GM12873 (cell line): ENCODE data around the gene FMOD.

Experiments
- TF ChIP-seq, protein P1 (sequence below): IDR thresholded peaks from 2 replicates; pipeline ENCODE4 v1.5.1; 2012; ENCODE audit warnings: low read depth, mild to moderate bottlenecking, moderate library complexity, low read length, control low read depth; ENCODE audit not compliant: insufficient read depth; ENCODE audit errors: missing control alignments

FMOD gene

DNA sequence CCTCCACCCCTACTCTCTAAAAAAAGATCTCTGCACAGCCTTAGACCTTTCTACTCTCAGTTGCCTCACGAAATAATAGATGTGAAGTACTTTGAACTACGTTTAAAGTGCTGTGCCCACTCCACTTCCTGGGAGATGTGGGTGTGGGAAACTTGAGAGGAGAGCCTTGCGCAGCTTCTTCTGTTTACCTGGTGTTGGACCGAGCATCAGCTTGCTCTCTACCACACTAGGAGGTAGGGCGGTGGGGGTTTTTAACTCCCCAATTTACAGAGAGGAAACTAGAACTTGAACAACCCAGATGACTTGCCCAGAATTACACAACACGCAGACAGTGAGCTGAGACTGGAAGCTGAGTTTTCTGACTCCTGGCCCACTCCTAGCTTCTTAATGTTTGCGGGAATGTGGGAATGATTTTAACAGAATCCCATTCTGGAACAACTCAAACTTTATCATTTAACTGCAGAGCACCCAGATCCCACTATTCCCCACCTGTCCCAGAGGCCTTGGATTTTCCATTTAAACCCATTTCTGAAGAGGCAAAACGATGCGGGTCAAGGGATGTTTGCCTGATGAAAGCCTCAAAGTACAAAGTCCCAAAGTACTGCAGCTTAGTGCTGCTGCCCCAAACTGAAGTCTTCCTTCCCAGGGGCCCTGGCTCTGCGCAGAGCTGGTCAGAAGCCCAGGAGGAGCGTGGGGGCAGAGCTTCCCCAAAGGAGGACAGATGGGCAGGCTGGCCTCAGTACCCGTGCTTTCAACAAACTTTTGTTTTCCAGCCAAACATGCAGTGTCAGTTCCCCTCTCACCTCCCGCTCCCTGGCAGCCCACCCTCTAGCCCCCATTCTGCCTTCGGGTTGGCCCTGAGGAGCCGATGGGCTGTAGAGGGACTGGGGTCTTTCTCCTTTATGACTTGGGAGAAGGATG, 26.6 kb downstream of the FMOD start:
- TF ChIP-seq, protein P1, sequence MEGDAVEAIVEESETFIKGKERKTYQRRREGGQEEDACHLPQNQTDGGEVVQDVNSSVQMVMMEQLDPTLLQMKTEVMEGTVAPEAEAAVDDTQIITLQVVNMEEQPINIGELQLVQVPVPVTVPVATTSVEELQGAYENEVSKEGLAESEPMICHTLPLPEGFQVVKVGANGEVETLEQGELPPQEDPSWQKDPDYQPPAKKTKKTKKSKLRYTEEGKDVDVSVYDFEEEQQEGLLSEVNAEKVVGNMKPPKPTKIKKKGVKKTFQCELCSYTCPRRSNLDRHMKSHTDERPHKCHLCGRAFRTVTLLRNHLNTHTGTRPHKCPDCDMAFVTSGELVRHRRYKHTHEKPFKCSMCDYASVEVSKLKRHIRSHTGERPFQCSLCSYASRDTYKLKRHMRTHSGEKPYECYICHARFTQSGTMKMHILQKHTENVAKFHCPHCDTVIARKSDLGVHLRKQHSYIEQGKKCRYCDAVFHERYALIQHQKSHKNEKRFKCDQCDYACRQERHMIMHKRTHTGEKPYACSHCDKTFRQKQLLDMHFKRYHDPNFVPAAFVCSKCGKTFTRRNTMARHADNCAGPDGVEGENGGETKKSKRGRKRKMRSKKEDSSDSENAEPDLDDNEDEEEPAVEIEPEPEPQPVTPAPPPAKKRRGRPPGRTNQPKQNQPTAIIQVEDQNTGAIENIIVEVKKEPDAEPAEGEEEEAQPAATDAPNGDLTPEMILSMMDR: no peak

DNA sequence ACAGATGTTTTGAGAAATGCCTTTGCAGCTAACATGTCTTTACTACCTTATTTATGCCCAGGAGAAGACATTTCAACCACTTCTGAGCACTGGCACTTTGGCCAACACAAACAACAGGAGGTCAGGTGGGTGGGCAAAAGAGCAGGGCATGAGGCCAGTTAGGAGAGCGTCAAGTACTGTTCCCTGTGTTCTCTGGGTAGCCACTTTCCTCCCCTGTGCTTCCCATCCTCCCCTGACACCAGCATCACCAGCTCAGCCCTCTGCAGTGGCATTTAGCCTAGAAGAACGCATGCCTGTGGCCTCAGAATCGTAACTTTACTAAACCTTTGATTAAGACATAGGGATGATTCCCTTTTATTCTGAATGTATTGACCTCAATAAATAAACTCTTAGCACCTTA, 27.3 kb downstream of the FMOD start:
- TF ChIP-seq, protein P1: no peak

DNA sequence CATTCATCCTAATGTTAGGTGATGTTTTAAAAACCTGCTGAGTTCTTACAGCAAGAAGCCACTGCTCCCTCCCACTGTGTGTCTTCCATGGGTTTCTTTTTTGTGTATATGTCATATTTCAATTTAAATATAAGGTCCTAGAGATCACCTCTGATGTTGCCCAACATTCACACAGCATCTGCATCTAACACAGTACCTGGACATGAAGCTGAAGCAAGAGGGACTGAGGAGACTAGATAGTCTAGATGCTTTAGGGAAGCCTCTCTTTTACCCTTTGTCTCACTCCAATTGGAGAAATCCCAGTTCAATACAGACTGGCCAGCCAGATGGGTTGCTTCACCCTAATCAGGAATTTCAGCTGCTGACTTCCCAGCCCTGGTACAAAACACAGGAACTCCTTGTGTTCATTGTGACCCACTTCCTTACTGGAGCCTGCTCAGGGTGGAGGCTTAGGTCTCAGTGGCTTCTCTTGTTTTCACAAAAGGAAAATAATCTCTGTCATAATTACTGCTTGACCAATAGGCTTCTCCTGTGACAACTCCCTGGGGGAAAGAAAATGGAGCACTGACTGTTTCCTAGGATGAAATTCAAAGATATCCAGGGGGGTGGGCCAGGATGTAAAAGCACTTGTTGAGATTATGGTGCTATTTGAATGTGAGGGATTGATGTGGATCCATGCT, 28.3 kb downstream of the FMOD start:
- TF ChIP-seq, protein P1: no peak

DNA sequence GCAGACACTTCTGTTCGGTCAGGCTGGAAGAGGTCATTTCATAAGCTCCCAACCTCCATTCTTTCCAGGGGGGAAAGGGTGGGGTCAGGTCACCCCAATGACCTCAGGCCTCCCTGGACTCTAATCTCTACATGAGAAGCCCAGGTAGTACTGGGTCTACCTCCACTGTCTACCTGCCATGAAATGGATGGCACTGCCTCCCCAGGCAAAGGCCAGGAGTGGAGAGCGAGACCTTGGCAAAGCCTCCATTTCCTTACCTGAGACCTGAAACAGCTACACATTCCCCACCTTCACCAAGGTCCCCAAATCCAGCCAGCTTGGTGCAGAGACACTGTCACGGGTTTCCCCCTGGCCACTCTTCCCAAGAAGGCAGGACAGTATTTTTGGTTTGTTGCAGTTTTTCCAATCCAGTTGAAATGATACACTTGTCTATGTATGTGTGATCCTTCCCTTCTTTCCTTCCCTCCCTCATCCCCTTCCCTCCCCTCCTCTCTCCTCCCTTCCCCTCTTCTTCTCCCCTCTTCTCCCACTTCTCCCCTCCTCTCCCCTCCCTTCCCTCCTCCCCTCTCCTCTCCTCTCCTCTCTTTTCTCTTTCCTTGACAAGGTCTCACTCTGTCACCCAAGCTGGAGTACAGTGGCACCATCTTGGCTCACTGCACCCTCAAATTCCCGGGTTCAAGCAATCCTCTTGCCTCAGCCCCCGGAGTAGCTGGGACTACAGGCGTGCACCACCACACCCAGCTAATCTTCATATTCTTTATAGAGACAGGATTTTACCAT, 29.5 kb downstream of the FMOD start:
- TF ChIP-seq, protein P1: no peak

DNA sequence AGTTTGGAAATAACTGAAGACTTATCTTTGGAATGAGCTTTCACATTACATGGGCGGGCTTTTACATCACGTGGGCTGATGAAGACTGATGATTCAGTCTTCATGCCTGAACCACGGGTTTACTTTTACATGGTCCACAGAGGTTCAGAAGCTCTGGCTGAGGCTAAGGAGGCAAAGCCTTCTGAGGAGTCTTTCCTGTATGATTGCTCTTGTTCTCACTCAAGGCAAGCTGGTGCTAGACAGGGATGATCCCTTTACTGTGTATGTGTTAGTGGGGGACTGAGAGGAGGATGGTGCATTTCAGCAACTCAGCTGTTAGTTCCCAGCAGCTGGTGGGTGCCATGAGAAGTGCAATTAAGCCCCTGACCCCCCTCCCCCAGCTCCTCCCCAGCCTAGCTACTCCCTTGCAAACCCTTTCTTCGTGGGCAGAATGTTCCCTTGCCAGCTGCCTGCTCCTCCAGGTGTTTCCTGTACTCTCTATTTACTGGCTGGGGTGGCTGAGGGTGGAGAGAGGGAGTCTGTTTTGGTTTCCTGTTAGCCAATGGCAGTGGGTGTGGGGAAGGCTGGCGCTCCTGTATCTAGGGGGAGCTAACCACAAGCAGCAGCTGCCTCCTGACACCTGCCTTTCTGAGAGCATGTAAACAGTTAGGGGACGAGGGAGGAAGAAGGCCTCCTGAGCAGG, 30.2 kb downstream of the FMOD start:
- TF ChIP-seq, protein P1: no peak

DNA sequence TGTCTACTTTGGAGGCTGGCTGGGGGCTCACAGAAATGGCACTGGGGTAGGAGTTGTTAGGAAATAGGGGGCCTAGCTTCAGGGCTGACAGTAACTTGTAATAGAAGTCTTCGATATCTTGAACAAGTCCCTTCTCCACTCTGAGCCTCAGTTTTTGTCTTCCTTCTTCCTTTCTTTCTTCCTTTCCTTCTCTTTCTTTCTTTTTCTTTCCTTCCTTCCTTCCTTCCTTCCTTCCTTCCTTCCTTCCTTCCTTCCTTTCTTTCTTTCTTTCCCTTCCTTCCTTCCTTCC, 32.7 kb downstream of the FMOD start:
- TF ChIP-seq, protein P1: no peak
